ENCODE data around the gene NRAS. TPM values are rescaled to one million over a fixed set of nuclear protein-coding genes. Genes with fewer than 3 reads are reported as not detected.
A peak's percentile ranks its signal among the peaks of the same experiment; 100 is the strongest.

NRAS gene
- total RNA-seq, 1 experiment from 2014 or later: 72.9 TPM

DNA sequence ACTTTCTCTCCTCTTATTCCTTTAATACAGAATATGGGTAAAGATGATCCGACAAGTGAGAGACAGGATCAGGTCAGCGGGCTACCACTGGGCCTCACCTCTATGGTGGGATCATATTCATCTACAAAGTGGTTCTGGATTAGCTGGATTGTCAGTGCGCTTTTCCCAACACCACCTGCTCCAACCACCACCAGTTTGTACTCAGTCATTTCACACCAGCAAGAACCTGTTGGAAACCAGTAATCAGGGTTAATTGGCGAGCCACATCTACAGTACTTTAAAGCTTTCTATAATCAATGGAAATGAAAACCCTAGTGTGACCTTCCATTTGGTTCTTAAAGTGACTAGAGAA, 643 bp downstream of the NRAS start:
- peak overlapping the region; percentile 80; the same call in 1 of the 2 replicates for H3K14ac ChIP-seq (ENCODE audit: insufficient read depth, low read length)
- no CpG with 5 or more reads among the region's 4 CpGs for WGBS (ENCODE audit: extremely low coverage, insufficient read length, low lambda C conversion rate)
- no peak overlapping the region for H3T11ph ChIP-seq (ENCODE audit: low read length)

More for the DNA sequence above, 643 bp downstream of the NRAS start:
- Histone ChIP-seq H3K79me2 (ENCODE audit: insufficient read depth, low read length) (peaks cover 4% of the 10 kb centered on the region; the same call in 1 of the 2 replicates), H3K79me1 (ENCODE audit: insufficient read depth, low read depth, low read length, poor library complexity, severe bottlenecking) (no peaks in the 10 kb centered on the region), H3K9me3 (ENCODE audit: control insufficient read depth, low read depth, low read length) (no peaks in the 10 kb centered on the region), H3K23ac (ENCODE audit: insufficient read length, low read depth, low read length) (no peak overlapping the region), H3K9ac (ENCODE audit: extremely low read depth, insufficient read length, low read length) (peak overlapping the region; percentile 96), H2BK5ac (ENCODE audit: insufficient read length, low read length) (no peak overlapping the region), H3K18ac (ENCODE audit: insufficient read length, low read depth, low read length) (peak overlapping the region; percentile 89), H2AK5ac (ENCODE audit: insufficient read length, low read length) (no peak overlapping the region), H3K27me3 (ENCODE audit: insufficient read depth, low read length) (no peaks in the 10 kb centered on the region), H4K20me1 (ENCODE audit: control insufficient read depth, insufficient read depth, insufficient read length) (no peaks in the 10 kb centered on the region), H3K4ac (ENCODE audit: low read depth, low read length) (peak overlapping the region; percentile 89; the same call in 1 of the 2 replicates), H2BK20ac (ENCODE audit: low read depth, low read length, poor library complexity, severe bottlenecking) (no peak overlapping the region), H4K5ac (ENCODE audit: insufficient read length, low read depth, low read length) (peak overlapping the region; percentile 34), H2AFZ (ENCODE audit: low read length) (no peak overlapping the region), H4K91ac (ENCODE audit: insufficient read length, low read depth, low read length) (no peak overlapping the region), H3K56ac (ENCODE audit: insufficient read length, low read depth, low read length) (peak overlapping the region; percentile 15), H4K8ac (replicated peaks; ENCODE audit: insufficient read length, low read depth, low read length) (no peak overlapping the region), H2BK120ac (ENCODE audit: low read depth, low read length, poor library complexity, severe bottlenecking) (no peak overlapping the region), H2BK12ac (ENCODE audit: insufficient read length, low read depth, low read length) (no peak overlapping the region), H2BK15ac (ENCODE audit: low read depth, low read length) (no peak overlapping the region), H3K23me2 (ENCODE audit: insufficient read length, low read depth, low read length, poor library complexity, severe bottlenecking) (peaks cover 4% of the 10 kb centered on the region), H3K27ac (ENCODE audit: insufficient read length, low read depth, low read length) (no peak overlapping the region), H3K4me1 (ENCODE audit: insufficient read depth, low read length) (no peaks in the 10 kb centered on the region), H3K4me2 (ENCODE audit: insufficient read depth, insufficient read length, low read length) (peak overlapping the region; percentile 86)
- TF ChIP-seq, protein P1, sequence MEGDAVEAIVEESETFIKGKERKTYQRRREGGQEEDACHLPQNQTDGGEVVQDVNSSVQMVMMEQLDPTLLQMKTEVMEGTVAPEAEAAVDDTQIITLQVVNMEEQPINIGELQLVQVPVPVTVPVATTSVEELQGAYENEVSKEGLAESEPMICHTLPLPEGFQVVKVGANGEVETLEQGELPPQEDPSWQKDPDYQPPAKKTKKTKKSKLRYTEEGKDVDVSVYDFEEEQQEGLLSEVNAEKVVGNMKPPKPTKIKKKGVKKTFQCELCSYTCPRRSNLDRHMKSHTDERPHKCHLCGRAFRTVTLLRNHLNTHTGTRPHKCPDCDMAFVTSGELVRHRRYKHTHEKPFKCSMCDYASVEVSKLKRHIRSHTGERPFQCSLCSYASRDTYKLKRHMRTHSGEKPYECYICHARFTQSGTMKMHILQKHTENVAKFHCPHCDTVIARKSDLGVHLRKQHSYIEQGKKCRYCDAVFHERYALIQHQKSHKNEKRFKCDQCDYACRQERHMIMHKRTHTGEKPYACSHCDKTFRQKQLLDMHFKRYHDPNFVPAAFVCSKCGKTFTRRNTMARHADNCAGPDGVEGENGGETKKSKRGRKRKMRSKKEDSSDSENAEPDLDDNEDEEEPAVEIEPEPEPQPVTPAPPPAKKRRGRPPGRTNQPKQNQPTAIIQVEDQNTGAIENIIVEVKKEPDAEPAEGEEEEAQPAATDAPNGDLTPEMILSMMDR (conservative IDR thresholded peaks at IDR 0.05): no peak
- Mint-ChIP-seq H3K9me3 (no peaks in the 10 kb centered on the region), H3K4me3 (peak overlapping the region; percentile 97 to 99), H3K4me1 (peaks cover 9 to 14% of the 10 kb centered on the region in 2 experiments), H3K36me3 (ENCODE audit: insufficient read depth in 1 of 3, low read depth in 3 of 3) (peaks cover 21 to 76% (median 66%) of the 10 kb centered on the region in 3 experiments; a peak in 6 of 7 replicates), H3K27ac (peak overlapping the region; percentile 58 to 100 (median 100); a peak in 5 of 7 replicates), H3K27me3 (ENCODE audit: low read depth) (no peaks in the 10 kb centered on the region)
- no peak for DNase-seq

Measured in H9 (cell line).